Measurements from ENCODE around the gene ELOA. TPM values are rescaled to one million over a fixed set of nuclear protein-coding genes. Genes with fewer than 3 reads are reported as not detected.
A peak's percentile ranks its signal among the peaks of the same experiment; 100 is the strongest.

Gene ELOA
- 54.7 and 70.7 TPM in 2 replicates for total RNA-seq (2014; rRNA removed; shearing (Covaris generic))

GRCh38 chr1:23743287-23744152, at the start of gene ELOA:
Gene ELOA (plus strand): TSS chr1:23743471. CDS start chr1:23743504, 33 bp downstream.
- DNase-seq (ENCODE audit: low spot score), result peak; percentile 71
- in situ Hi-C loops (cut with HindIII; ENCODE audit: low sequenced_read_pairs), result no loop called here

GRCh38 chr1:23693599-23693998, 49.7 kb upstream of the ELOA start:
- in situ Hi-C loops (cut with HindIII; ENCODE audit: low sequenced_read_pairs), result no loop called here
- no peak for DNase-seq (ENCODE audit: low spot score)

GRCh38 chr1:23694371-23694770, 48.9 kb upstream of the ELOA start:
- in situ Hi-C loops (cut with HindIII; ENCODE audit: low sequenced_read_pairs), result no loop called here

GRCh38 chr1:23695667-23696066, 47.6 kb upstream of the ELOA start:
- no peak for DNase-seq (ENCODE audit: low spot score)
- in situ Hi-C loops (cut with HindIII; ENCODE audit: low sequenced_read_pairs), result no loop called here

More at GRCh38 chr1:23694371-23694770, 48.9 kb upstream of the ELOA start:
- no peak for DNase-seq (ENCODE audit: low spot score)

GRCh38 chr1:23696335-23696989, 46.8 kb upstream of the ELOA start:
- DNase-seq (ENCODE audit: low spot score), result no peak
- in situ Hi-C loops (cut with HindIII; ENCODE audit: low sequenced_read_pairs), result no loop called here

- in situ Hi-C loops (cut with HindIII; ENCODE audit: low sequenced_read_pairs), result no loop called here
- DNase-seq (ENCODE audit: low spot score), result no peak
Observed at GRCh38 chr1:23698466-23698865, 44.8 kb upstream of the ELOA start.

GRCh38 chr1:23699280-23700179, 43.7 kb upstream of the ELOA start:
- in situ Hi-C loops (cut with HindIII; ENCODE audit: low sequenced_read_pairs), result no loop called here
- DNase-seq (ENCODE audit: low spot score), result no peak

- no peak for DNase-seq (ENCODE audit: low spot score)
- in situ Hi-C loops (cut with HindIII; ENCODE audit: low sequenced_read_pairs), result no loop called here
Observed at GRCh38 chr1:23701310-23701709, 42.0 kb upstream of the ELOA start.

- in situ Hi-C loops (cut with HindIII; ENCODE audit: low sequenced_read_pairs), result no loop called here
- no peak for DNase-seq (ENCODE audit: low spot score)
Observed at GRCh38 chr1:23701996-23702395, 41.3 kb upstream of the ELOA start.

- in situ Hi-C loops (cut with HindIII; ENCODE audit: low sequenced_read_pairs), result no loop called here
Observed at GRCh38 chr1:23704834-23705495, 38.3 kb upstream of the ELOA start.

GRCh38 chr1:23709229-23709628, 34.0 kb upstream of the ELOA start:
- in situ Hi-C loops (cut with HindIII; ENCODE audit: low sequenced_read_pairs), result no loop called here
- DNase-seq (ENCODE audit: low spot score), result no peak

More at GRCh38 chr1:23704834-23705495, 38.3 kb upstream of the ELOA start:
- no peak for DNase-seq (ENCODE audit: low spot score)

GRCh38 chr1:23718482-23718881, 24.8 kb upstream of the ELOA start:
- peak; percentile 30 for DNase-seq (ENCODE audit: low spot score)
- in situ Hi-C loops (cut with HindIII; ENCODE audit: low sequenced_read_pairs), result no loop called here

GRCh38 chr1:23719162-23719820, 24.0 kb upstream of the ELOA start:
- DNase-seq (ENCODE audit: low spot score), result no peak
- in situ Hi-C loops (cut with HindIII; ENCODE audit: low sequenced_read_pairs), result no loop called here

- in situ Hi-C loops (cut with HindIII; ENCODE audit: low sequenced_read_pairs), result no loop called here
- no peak for DNase-seq (ENCODE audit: low spot score)
Observed at GRCh38 chr1:23720256-23720995, 22.8 kb upstream of the ELOA start.

- no peak for DNase-seq (ENCODE audit: low spot score)
- in situ Hi-C loops (cut with HindIII; ENCODE audit: low sequenced_read_pairs), result no loop called here
Observed at GRCh38 chr1:23722652-23723051, 20.6 kb upstream of the ELOA start.

GRCh38 chr1:23726686-23727085, 16.6 kb upstream of the ELOA start:
- in situ Hi-C loops (cut with HindIII; ENCODE audit: low sequenced_read_pairs), result no loop called here
- DNase-seq (ENCODE audit: low spot score), result no peak

GRCh38 chr1:23727362-23727811, 15.9 kb upstream of the ELOA start:
- in situ Hi-C loops (cut with HindIII; ENCODE audit: low sequenced_read_pairs), result no loop called here
- DNase-seq (ENCODE audit: low spot score), result no peak

Data from G401 (cell line).